Neural cell (in vitro differentiated cells): ENCODE results near the gene CFAP299. TPM values are rescaled to one million over a fixed set of nuclear protein-coding genes. Genes with fewer than 3 reads are reported as not detected.

Experiments
- H2AFZ ChIP-seq: fragments of 200-600, 300-800 bp; sonication (generic), shearing (Covaris generic); 2 replicates; pipeline ENCODE4 v1.6.0; 2014; ENCODE audit warnings: low read depth, mild to moderate bottlenecking, antibody characterized with exemption, low read length, moderate library complexity
- H3F3A ChIP-seq: fragments of 200-600 bp; shearing (Covaris generic); 2 replicates; pipeline ENCODE4 v1.6.1; 2016; ENCODE audit warnings: mild to moderate bottlenecking, moderate library complexity, mixed read lengths, antibody characterized with exemption, low read length; ENCODE audit not compliant: insufficient read depth, poor library complexity, severe bottlenecking
- H3K27ac ChIP-seq: fragments of 200-600, 300-800 bp; sonication (generic), shearing (Covaris generic); 2 replicates; pipeline ENCODE4 v1.5.1; 2014; ENCODE audit warnings: mild to moderate bottlenecking, low read length, moderate library complexity
- H3K27me3 ChIP-seq: fragments of 300-800, 200-600 bp; sonication (generic), shearing (Covaris generic); 2 replicates; pipeline ENCODE4 v1.6.0; 2014; ENCODE audit warnings: mild to moderate bottlenecking, low read depth, low read length, moderate library complexity; ENCODE audit not compliant: insufficient read depth
- H3K36me3 ChIP-seq: fragments of 300-800, 200-600 bp; sonication (generic), shearing (Covaris generic); 2 replicates; pipeline ENCODE4 v1.5.1; 2014; ENCODE audit warnings: mild to moderate bottlenecking, antibody characterized with exemption, low read length, moderate library complexity; ENCODE audit not compliant: insufficient read depth
- H3K4me2 ChIP-seq: fragments of 300-800, 200-600 bp; sonication (generic), shearing (Covaris generic); 2 replicates; pipeline ENCODE4 v1.6.0; 2014; ENCODE audit warnings: mild to moderate bottlenecking, low read length
- H3K4me3 ChIP-seq: fragments of 300-800, 200-600 bp; sonication (generic), shearing (Covaris generic); 2 replicates; pipeline ENCODE4 v1.5.1; 2014; ENCODE audit warnings: mild to moderate bottlenecking, low read length, moderate library complexity
- H3K79me2 ChIP-seq: fragments of 200-600 bp; shearing (Covaris generic); replicated peaks from 2 replicates; pipeline ENCODE4 v1.6.0; 2014; ENCODE audit warnings: mild to moderate bottlenecking, low read length, moderate library complexity; ENCODE audit not compliant: insufficient read depth
- H3K9ac ChIP-seq: fragments of 300-800, 200-600 bp; sonication (generic), shearing (Covaris generic); 2 replicates; pipeline ENCODE4 v1.6.1; 2016; ENCODE audit warnings: mild to moderate bottlenecking, low read length, mixed read lengths
- H3K9me2 ChIP-seq: fragments of 200-600 bp; shearing (Covaris generic); 2 replicates; pipeline ENCODE4 v1.6.1; 2016; ENCODE audit warnings: mild to moderate bottlenecking, low read length, mixed read lengths; ENCODE audit not compliant: insufficient read depth
- H3K9me3 ChIP-seq: fragments of 200-600, 300-800 bp; sonication (generic), shearing (Covaris generic); 2 replicates; pipeline ENCODE4 v1.6.1; 2016; ENCODE audit warnings: mild to moderate bottlenecking, mixed run types, low read length, moderate library complexity, mixed read lengths
- H4K20me1 ChIP-seq: fragments of 200-600 bp; shearing (Covaris generic); 2 replicates; pipeline ENCODE4 v1.6.1; 2016; ENCODE audit warnings: mild to moderate bottlenecking, mixed run types; ENCODE audit not compliant: insufficient read depth
- CTCF ChIP-seq: fragments of 450-650 bp; IDR thresholded peaks from 2 replicates; pipeline ENCODE4 v1.5.1; 2014; ENCODE audit warnings: antibody characterized with exemption, mild to moderate bottlenecking, moderate library complexity; ENCODE audit not compliant: poor library complexity, severe bottlenecking
- EP300 ChIP-seq: fragments of 450-650 bp; conservative IDR thresholded peaks from 2 replicates; pipeline ENCODE4 v1.6.1; 2014; ENCODE audit warnings: antibody characterized with exemption, mild to moderate bottlenecking, moderate library complexity; ENCODE audit not compliant: poor library complexity, severe bottlenecking
- EZH2 ChIP-seq: fragments of 200-600, 300-800 bp; shearing (Covaris generic), sonication (generic); IDR thresholded peaks from 2 replicates; pipeline ENCODE4 v1.6.1; 2014; ENCODE audit warnings: antibody characterized with exemption, low read length, borderline replicate concordance, mild to moderate bottlenecking; ENCODE audit not compliant: insufficient read depth, poor library complexity, severe bottlenecking
- MXI1 ChIP-seq: fragments of 450-650 bp; conservative IDR thresholded peaks from 2 replicates; pipeline ENCODE4 v1.6.1; 2014; ENCODE audit warnings: antibody characterized with exemption, mild to moderate bottlenecking; ENCODE audit not compliant: poor library complexity, severe bottlenecking
- POLR2AphosphoS5 ChIP-seq: IDR thresholded peaks from 2 replicates; pipeline ENCODE4 v1.6.1; 2012
- RAD21 ChIP-seq: fragments of 450-650 bp; conservative IDR thresholded peaks from 2 replicates; pipeline ENCODE4 v1.6.1; 2014; ENCODE audit warnings: antibody characterized with exemption, mild to moderate bottlenecking, moderate library complexity
- REST ChIP-seq: IDR thresholded peaks from 2 replicates; pipeline ENCODE4 v1.6.1; 2012; ENCODE audit warnings: borderline replicate concordance
- SMC3 ChIP-seq: fragments of 450-650 bp; conservative IDR thresholded peaks from 2 replicates; pipeline ENCODE4 v1.6.1; 2014; ENCODE audit warnings: antibody characterized with exemption, mild to moderate bottlenecking, moderate library complexity; ENCODE audit not compliant: poor library complexity
- TAF1 ChIP-seq: IDR thresholded peaks from 2 replicates; pipeline ENCODE4 v1.6.1; 2012; ENCODE audit warnings: low read depth
- polyA plus RNA-seq: library from polyadenylated mRNA; depleted of rRNA; stranded (reverse); fragments of >200 nt; gene quantifications from 2 replicates; pipeline ENCODE4 v1.2.3, GENCODE V29; 2014

The CFAP299 gene
- polyA plus RNA-seq, 1 donor from 2014 or later, result not detected

- Histone ChIP-seq H3K9ac (no peak overlapping the region), H3K9me2 (no peaks in the 10 kb centered on the region), H3F3A (no peaks in the 10 kb centered on the region), H3K27ac (no peak overlapping the region), H3K4me3 (no peak overlapping the region), H3K79me2 (no peaks in the 10 kb centered on the region), H2AFZ (no peak overlapping the region), H3K36me3 (no peaks in the 10 kb centered on the region), H4K20me1 (no peaks in the 10 kb centered on the region), H3K9me3 (no peaks in the 10 kb centered on the region), H3K4me2 (no peak overlapping the region), H3K27me3 (no peaks in the 10 kb centered on the region)
- TF ChIP-seq CTCF, result peak; percentile 14
- TF ChIP-seq RAD21, result no peak
- TF ChIP-seq POLR2AphosphoS5, result no peak
- no peak for TF ChIP-seq EP300
Observed at GRCh38 chr4:80592950-80593349, 257.4 kb downstream of the CFAP299 start.

GRCh38 chr4:80594701-80595100 lies 259.2 kb downstream of the CFAP299 start:
- H3K9me3 ChIP-seq, result no peaks in the 10 kb centered on the region
- H3K79me2 ChIP-seq, result no peaks in the 10 kb centered on the region
- H3K27ac ChIP-seq, result no peak overlapping the region
- no peaks in the 10 kb centered on the region for H3K9me2 ChIP-seq
- no peaks in the 10 kb centered on the region for H3F3A ChIP-seq
- no peak overlapping the region for H3K4me3 ChIP-seq
- H4K20me1 ChIP-seq, result no peaks in the 10 kb centered on the region
- H3K4me2 ChIP-seq, result no peak overlapping the region
- no peak for TF ChIP-seq TAF1
- TF ChIP-seq POLR2AphosphoS5, result no peak
- TF ChIP-seq REST, result no peak
- no peak for TF ChIP-seq CTCF
- no peak for TF ChIP-seq MXI1
- TF ChIP-seq EZH2, result no peak
- TF ChIP-seq RAD21, result no peak
- TF ChIP-seq SMC3, result no peak
- TF ChIP-seq EP300, result no peak
- no peaks in the 10 kb centered on the region for H3K27me3 ChIP-seq
- no peak overlapping the region for H2AFZ ChIP-seq
- H3K9ac ChIP-seq, result no peak overlapping the region
- no peaks in the 10 kb centered on the region for H3K36me3 ChIP-seq
